Panc1 (cell line): Measurements from ENCODE around the gene JPH2. TPM values are rescaled to one million over a fixed set of nuclear protein-coding genes. Genes with fewer than 3 reads are reported as not detected.

ENCODE experiments used
- ATAC-seq: fragments of 200-7000 bp; cut with Tn5 transposase; 2 replicates; pipeline ENCODE4 v1.9.1; 2020; ENCODE audit warnings: mild to moderate bottlenecking, moderate library complexity
- BruUV-seq: library from RNA; stranded (reverse); fragments of 400-500 nt; replicated peaks from 2 replicates; lab custom pipeline; 2021; lab: Mats Ljungman, UMichigan
- CTCF ChIA-PET: fragments of 300-600 bp; sonication (Branson Sonifier 250); formaldehyde crosslinking; loops from one replicate; lab custom pipeline; 2022; ENCODE audit warnings: antibody characterized with exemption; lab: Charles Lee
- POLR2A ChIA-PET: fragments of 300-600 bp; sonication (Branson Sonifier 250); formaldehyde crosslinking; loops from one replicate; lab custom pipeline; 2022; ENCODE audit warnings: antibody characterized with exemption; lab: Charles Lee
- DNase-seq: peaks from one replicate; pipeline ENCODE4 v3.0.0-alpha.2; 2010; ENCODE audit warnings: low read depth, low spot score
- H3K27ac ChIP-seq: 2 replicates; pipeline ENCODE4 v1.5.1; 2011; ENCODE audit warnings: mild to moderate bottlenecking, low read length, inconsistent platforms
- H3K27me3 ChIP-seq: fragments of 200-500 bp; sonication (Bioruptor generic); 2 replicates; pipeline ENCODE4 v1.6.0; 2014; ENCODE audit warnings: low read length, inconsistent platforms; ENCODE audit not compliant: control insufficient read depth, insufficient read depth
- H3K36me3 ChIP-seq: fragments of 200-500 bp; sonication (Bioruptor generic); 2 replicates; pipeline ENCODE4 v1.5.1; 2014; ENCODE audit warnings: inconsistent platforms, mild to moderate bottlenecking, low read length, moderate library complexity; ENCODE audit not compliant: control insufficient read depth, insufficient read depth
- H3K4me1 ChIP-seq: 2 replicates; pipeline ENCODE4 v1.5.1; 2011; ENCODE audit warnings: inconsistent platforms, mild to moderate bottlenecking, low read length, moderate library complexity; ENCODE audit not compliant: control insufficient read depth, insufficient read depth
- H3K4me3 ChIP-seq, 2 experiments: 2 replicates each; pipeline ENCODE4 v1.5.1; 2011 to 2012; ENCODE audit warnings: low read depth in 2 of 2, low read length in 2 of 2, mild to moderate bottlenecking in 2 of 2, inconsistent platforms in 1 of 2, moderate library complexity in 1 of 2
- H3K9me3 ChIP-seq: fragments of 200-500 bp; sonication (Bioruptor generic); 2 replicates; pipeline ENCODE4 v1.5.1; 2014; ENCODE audit warnings: low read depth, mild to moderate bottlenecking, inconsistent platforms, low read length, moderate library complexity; ENCODE audit not compliant: control insufficient read depth, insufficient read depth
- POLR2AphosphoS5 ChIP-seq: IDR thresholded peaks from 2 replicates; pipeline ENCODE4 v1.6.1; 2012; ENCODE audit warnings: mild to moderate bottlenecking, low read depth, low read length, moderate library complexity
- SIN3A ChIP-seq: IDR thresholded peaks from 2 replicates; pipeline ENCODE4 v1.6.1; 2012; ENCODE audit warnings: low read depth, mild to moderate bottlenecking, low read length, moderate library complexity, borderline replicate concordance; ENCODE audit not compliant: insufficient read depth
- TCF7L2 ChIP-seq: IDR thresholded peaks from 2 replicates; pipeline ENCODE4 v1.6.1; 2011; ENCODE audit warnings: mild to moderate bottlenecking, low read depth, low read length, inconsistent platforms
- in situ Hi-C: cut with HindIII; loops from 2 replicates; pipeline ENCODE4 v1.10.0; 2016; ENCODE audit warnings: low sequenced_read_pairs, low pct_unique_long_range_greater_than_20kb
- intact Hi-C: fragments of 100-400 bp; cut with micrococcal nuclease; formaldehyde crosslinking; loops from one replicate; pipeline ENCODE4 v1.10.0; 2022; ENCODE audit not compliant: unreplicated experiment
- total RNA-seq: library from RNA; stranded (reverse); gene quantifications from one replicate; pipeline ENCODE4 v1.2.1, GENCODE V29; 2021; ENCODE audit not compliant: unreplicated experiment
- TF ChIP-seq, protein P1 (sequence below), 2 experiments: IDR thresholded peaks; 2 replicates each; pipeline ENCODE4 v1.6.1; 2011 to 2012; ENCODE audit warnings: low read depth in 2 of 2, control low read depth in 1 of 2, low read length in 1 of 2, mild to moderate bottlenecking in 1 of 2, moderate library complexity in 1 of 2; ENCODE audit not compliant: insufficient read depth in 1 of 2
- TF ChIP-seq, protein P2 (sequence below): fragments of 450-650 bp; IDR thresholded peaks from 2 replicates; pipeline ENCODE4 v1.5.1; 2017; ENCODE audit warnings: mild to moderate bottlenecking

JPH2 gene
- total RNA-seq, 1 experiment from 2014 or later = 0.49 TPM

DNA sequence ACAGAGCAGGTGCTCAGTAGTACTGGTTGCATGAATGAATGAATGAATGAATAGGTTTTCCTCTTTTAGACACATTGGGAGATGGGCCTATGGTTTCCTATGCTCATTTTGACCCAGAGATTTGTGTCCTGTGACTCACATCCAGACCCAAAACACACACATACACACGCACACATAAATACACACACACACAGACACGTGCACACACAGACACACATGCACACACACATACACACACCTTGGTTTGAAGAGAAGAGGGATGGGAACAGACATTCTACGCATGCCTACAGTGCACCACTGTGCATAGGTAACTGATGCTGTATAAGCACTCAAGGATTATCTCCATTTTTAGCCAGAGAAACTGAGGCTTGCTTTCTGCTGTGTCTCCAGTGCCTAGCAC is 4.1 kb downstream of the JPH2 start:
- H3K27ac ChIP-seq = no peak overlapping the region
- no peak for TF ChIP-seq TCF7L2
- TF ChIP-seq, protein P1, sequence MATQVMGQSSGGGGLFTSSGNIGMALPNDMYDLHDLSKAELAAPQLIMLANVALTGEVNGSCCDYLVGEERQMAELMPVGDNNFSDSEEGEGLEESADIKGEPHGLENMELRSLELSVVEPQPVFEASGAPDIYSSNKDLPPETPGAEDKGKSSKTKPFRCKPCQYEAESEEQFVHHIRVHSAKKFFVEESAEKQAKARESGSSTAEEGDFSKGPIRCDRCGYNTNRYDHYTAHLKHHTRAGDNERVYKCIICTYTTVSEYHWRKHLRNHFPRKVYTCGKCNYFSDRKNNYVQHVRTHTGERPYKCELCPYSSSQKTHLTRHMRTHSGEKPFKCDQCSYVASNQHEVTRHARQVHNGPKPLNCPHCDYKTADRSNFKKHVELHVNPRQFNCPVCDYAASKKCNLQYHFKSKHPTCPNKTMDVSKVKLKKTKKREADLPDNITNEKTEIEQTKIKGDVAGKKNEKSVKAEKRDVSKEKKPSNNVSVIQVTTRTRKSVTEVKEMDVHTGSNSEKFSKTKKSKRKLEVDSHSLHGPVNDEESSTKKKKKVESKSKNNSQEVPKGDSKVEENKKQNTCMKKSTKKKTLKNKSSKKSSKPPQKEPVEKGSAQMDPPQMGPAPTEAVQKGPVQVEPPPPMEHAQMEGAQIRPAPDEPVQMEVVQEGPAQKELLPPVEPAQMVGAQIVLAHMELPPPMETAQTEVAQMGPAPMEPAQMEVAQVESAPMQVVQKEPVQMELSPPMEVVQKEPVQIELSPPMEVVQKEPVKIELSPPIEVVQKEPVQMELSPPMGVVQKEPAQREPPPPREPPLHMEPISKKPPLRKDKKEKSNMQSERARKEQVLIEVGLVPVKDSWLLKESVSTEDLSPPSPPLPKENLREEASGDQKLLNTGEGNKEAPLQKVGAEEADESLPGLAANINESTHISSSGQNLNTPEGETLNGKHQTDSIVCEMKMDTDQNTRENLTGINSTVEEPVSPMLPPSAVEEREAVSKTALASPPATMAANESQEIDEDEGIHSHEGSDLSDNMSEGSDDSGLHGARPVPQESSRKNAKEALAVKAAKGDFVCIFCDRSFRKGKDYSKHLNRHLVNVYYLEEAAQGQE (IDR thresholded peaks at IDR 0.05; ENCODE audit: insufficient read depth in 1 of 2, low read depth in 2 of 2, low read length in 1 of 2) = no peak
- TF ChIP-seq, protein P2, sequence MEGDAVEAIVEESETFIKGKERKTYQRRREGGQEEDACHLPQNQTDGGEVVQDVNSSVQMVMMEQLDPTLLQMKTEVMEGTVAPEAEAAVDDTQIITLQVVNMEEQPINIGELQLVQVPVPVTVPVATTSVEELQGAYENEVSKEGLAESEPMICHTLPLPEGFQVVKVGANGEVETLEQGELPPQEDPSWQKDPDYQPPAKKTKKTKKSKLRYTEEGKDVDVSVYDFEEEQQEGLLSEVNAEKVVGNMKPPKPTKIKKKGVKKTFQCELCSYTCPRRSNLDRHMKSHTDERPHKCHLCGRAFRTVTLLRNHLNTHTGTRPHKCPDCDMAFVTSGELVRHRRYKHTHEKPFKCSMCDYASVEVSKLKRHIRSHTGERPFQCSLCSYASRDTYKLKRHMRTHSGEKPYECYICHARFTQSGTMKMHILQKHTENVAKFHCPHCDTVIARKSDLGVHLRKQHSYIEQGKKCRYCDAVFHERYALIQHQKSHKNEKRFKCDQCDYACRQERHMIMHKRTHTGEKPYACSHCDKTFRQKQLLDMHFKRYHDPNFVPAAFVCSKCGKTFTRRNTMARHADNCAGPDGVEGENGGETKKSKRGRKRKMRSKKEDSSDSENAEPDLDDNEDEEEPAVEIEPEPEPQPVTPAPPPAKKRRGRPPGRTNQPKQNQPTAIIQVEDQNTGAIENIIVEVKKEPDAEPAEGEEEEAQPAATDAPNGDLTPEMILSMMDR = no peak
- no peak for TF ChIP-seq SIN3A
- TF ChIP-seq POLR2AphosphoS5 = no peak
- H3K9me3 ChIP-seq = no peaks in the 10 kb centered on the region
- H3K4me1 ChIP-seq = peaks cover 6% of the 10 kb centered on the region
- in situ Hi-C loops = no loop called here
- CTCF ChIA-PET = no interaction called here
- DNase-seq = no peak
- H3K27me3 ChIP-seq = no peaks in the 10 kb centered on the region
- H3K4me3 ChIP-seq = no peak overlapping the region
- intact Hi-C loops = no loop called here
- no TSS peak for BruUV-seq
- no peak for ATAC-seq
- H3K36me3 ChIP-seq = no peaks in the 10 kb centered on the region
- POLR2A ChIA-PET = no interaction called here

DNA sequence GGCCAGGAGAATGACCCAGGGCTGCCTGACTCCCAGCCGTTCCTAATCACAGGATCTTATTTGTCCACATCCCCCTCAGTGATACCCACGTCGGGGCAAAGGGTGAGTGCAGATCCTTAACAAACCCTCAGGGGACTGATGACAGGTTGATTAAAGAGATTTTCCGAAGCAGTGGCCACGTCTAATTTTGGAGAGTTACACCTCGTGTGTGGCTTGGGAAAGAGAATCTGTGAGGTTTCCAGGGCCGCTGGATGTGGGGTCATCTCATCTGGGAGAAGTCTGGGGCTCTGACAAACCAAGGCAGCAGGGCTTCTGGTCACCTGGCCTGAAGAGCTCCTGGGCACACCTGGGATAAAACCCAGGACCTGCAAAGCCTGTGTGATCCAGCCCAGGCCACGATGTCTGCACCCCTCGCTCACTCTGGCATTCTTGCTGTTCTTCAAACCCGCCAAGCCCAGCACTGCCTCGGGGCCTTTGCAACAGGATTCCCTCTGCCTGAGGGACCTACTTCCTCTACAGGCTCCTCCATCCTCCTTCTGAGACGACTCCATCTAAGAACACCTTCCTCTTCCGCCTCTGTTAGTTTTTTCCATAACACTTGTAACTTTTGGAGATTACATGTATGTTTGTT is 4.7 kb downstream of the JPH2 start:
- peaks cover under 1% of the 10 kb centered on the region; the same call in 1 of the 2 replicates for H3K4me1 ChIP-seq
- CTCF ChIA-PET = no interaction called here
- no TSS peak for BruUV-seq
- no peak overlapping the region for H3K4me3 ChIP-seq
- H3K27ac ChIP-seq = no peak overlapping the region
- in situ Hi-C loops (no loop called here), intact Hi-C loops (no loop called here)
- POLR2A ChIA-PET = no interaction called here
- H3K9me3 ChIP-seq = no peaks in the 10 kb centered on the region
- ATAC-seq (no peak), DNase-seq (no peak)
- TF ChIP-seq POLR2AphosphoS5 (no peak), SIN3A (no peak)
- TF ChIP-seq, protein P1 (IDR thresholded peaks at IDR 0.05; ENCODE audit: insufficient read depth in 1 of 2, low read depth in 2 of 2, low read length in 1 of 2) = no peak
- TF ChIP-seq, protein P2 = no peak
- no peaks in the 10 kb centered on the region for H3K27me3 ChIP-seq
- no peaks in the 10 kb centered on the region for H3K36me3 ChIP-seq
